MCF 10A (cell line): Measurements from ENCODE around the gene HHIP. TPM values are rescaled to one million over a fixed set of nuclear protein-coding genes. Genes with fewer than 3 reads are reported as not detected.

ENCODE experiments used
- BruUV-seq: library from RNA; stranded (reverse); fragments of 400-500 nt; replicated peaks from 2 replicates; lab custom pipeline; 2021; lab: Mats Ljungman, UMichigan
- CTCF ChIA-PET: fragments of 300-600 bp; sonication (Branson Sonifier 250); formaldehyde crosslinking; extraction: SDS; loops from one replicate; lab custom pipeline; 2021; ENCODE audit warnings: antibody characterized with exemption, inconsistent platforms; lab: Yijun Ruan, JAX
- POLR2A ChIA-PET: fragments of 300-600, 350-650 bp; sonication (Branson Sonifier 250); formaldehyde crosslinking; extraction: SDS; loops from one replicate; lab custom pipeline; 2020; ENCODE audit warnings: antibody characterized with exemption, inconsistent platforms; lab: Yijun Ruan, JAX
- DNase-seq: peaks from one replicate; pipeline ENCODE4 v3.0.0-alpha.2; 2018; ENCODE audit not compliant: unreplicated experiment
- H3K27ac Mint-ChIP-seq: one replicate; pipeline ENCODE4 v1.8.0; 2022; ENCODE audit warnings: mild to moderate bottlenecking, low read depth, mixed read lengths; ENCODE audit not compliant: unreplicated experiment
- H3K27me3 Mint-ChIP-seq: one replicate; pipeline ENCODE4 v1.8.0; 2022; ENCODE audit warnings: mixed read lengths; ENCODE audit not compliant: insufficient read depth, unreplicated experiment
- H3K36me3 Mint-ChIP-seq: one replicate; pipeline ENCODE4 v1.8.0; 2022; ENCODE audit warnings: mild to moderate bottlenecking, moderate library complexity, mixed read lengths; ENCODE audit not compliant: insufficient read depth, unreplicated experiment
- H3K4me1 Mint-ChIP-seq: one replicate; pipeline ENCODE4 v1.8.0; 2022; ENCODE audit warnings: mixed read lengths; ENCODE audit not compliant: insufficient read depth, unreplicated experiment
- H3K4me3 Mint-ChIP-seq: one replicate; pipeline ENCODE4 v1.8.0; 2022; ENCODE audit warnings: mild to moderate bottlenecking, moderate library complexity, mixed read lengths; ENCODE audit not compliant: unreplicated experiment
- H3K9me3 Mint-ChIP-seq: one replicate; pipeline ENCODE4 v1.8.0; 2022; ENCODE audit warnings: mixed read lengths; ENCODE audit not compliant: unreplicated experiment
- CTCF ChIP-seq: fragments of 200-600 bp; IDR thresholded peaks from one replicate; pipeline ENCODE4 v1.8.0; 2022; ENCODE audit warnings: antibody characterized with exemption, mild to moderate bottlenecking; ENCODE audit not compliant: unreplicated experiment
- intact Hi-C: fragments of 100-400 bp; cut with micrococcal nuclease; formaldehyde crosslinking; loops from 2 replicates; pipeline ENCODE4 v1.14.1; 2022
- total RNA-seq: library from RNA; stranded (reverse); gene quantifications from 2 replicates; pipeline ENCODE4 v1.2.3, GENCODE V29; 2022

HHIP gene
- total RNA-seq, 1 experiment from 2014 or later, result 0.12 TPM

GRCh38 chr4:144633215-144633614, 12.7 kb upstream of the HHIP start:
- Mint-ChIP-seq H3K4me1 (no peaks in the 10 kb centered on the region), H3K27me3 (no peaks in the 10 kb centered on the region), H3K4me3 (no peak overlapping the region), H3K36me3 (no peaks in the 10 kb centered on the region), H3K9me3 (no peaks in the 10 kb centered on the region), H3K27ac (no peak overlapping the region)
- no peak for TF ChIP-seq CTCF
- intact Hi-C loops, result no loop called here
- DNase-seq, result no peak
- ChIA-PET POLR2A (no interaction called here), CTCF (no interaction called here)
- BruUV-seq, result no TSS peak

GRCh38 chr4:144634978-144635747, 10.8 kb upstream of the HHIP start:
- Mint-ChIP-seq H3K27ac (no peak overlapping the region), H3K9me3 (no peaks in the 10 kb centered on the region), H3K36me3 (no peaks in the 10 kb centered on the region), H3K4me3 (no peak overlapping the region), H3K27me3 (no peaks in the 10 kb centered on the region), H3K4me1 (no peaks in the 10 kb centered on the region)
- no peak for TF ChIP-seq CTCF
- POLR2A ChIA-PET, result no interaction called here
- no peak for DNase-seq
- BruUV-seq, result no TSS peak
- intact Hi-C loops, result no loop called here
- CTCF ChIA-PET, result no interaction called here

- Mint-ChIP-seq H3K4me3 (no peak overlapping the region), H3K4me1 (peaks cover 8% of the 10 kb centered on the region), H3K9me3 (no peaks in the 10 kb centered on the region), H3K36me3 (no peaks in the 10 kb centered on the region), H3K27me3 (peaks cover 14% of the 10 kb centered on the region), H3K27ac (no peak overlapping the region)
- ChIA-PET CTCF (no interaction called here), POLR2A (no interaction called here)
- intact Hi-C loops, result no loop called here
- no peak for TF ChIP-seq CTCF
- DNase-seq, result no peak
- BruUV-seq, result no TSS peak
Measured at GRCh38 chr4:144644368-144645101, 1.4 kb upstream of the HHIP start.

GRCh38 chr4:144645102-144645630, 790 bp upstream of the HHIP start:
- Mint-ChIP-seq H3K36me3 (no peaks in the 10 kb centered on the region), H3K4me1 (peaks cover 8% of the 10 kb centered on the region), H3K4me3 (no peak overlapping the region), H3K27ac (no peak overlapping the region), H3K27me3 (peaks cover 14% of the 10 kb centered on the region), H3K9me3 (no peaks in the 10 kb centered on the region)
- ChIA-PET CTCF (no interaction called here), POLR2A (no interaction called here)
- no TSS peak for BruUV-seq
- TF ChIP-seq CTCF, result no peak
- DNase-seq, result no peak
- intact Hi-C loops, result no loop called here
